PC-3 (cell line): Measurements from ENCODE around the gene GDF7.

Experiments used
- CTCF ChIP-seq: fragments of 300-600 bp; sonication (generic); conservative IDR thresholded peaks from 2 replicates; pipeline ENCODE4 v1.5.1; 2017; ENCODE audit warnings: antibody characterized with exemption, low read depth, mild to moderate bottlenecking, low read length
- EZH2 ChIP-seq: fragments of 300-600 bp; sonication (generic); IDR thresholded peaks from one replicate; pipeline ENCODE4 v1.6.1; 2017; ENCODE audit warnings: antibody characterized with exemption, mild to moderate bottlenecking, low read length; ENCODE audit not compliant: unreplicated experiment

- TF ChIP-seq CTCF (no peak), EZH2 (no peak)
Observed at GRCh38 chr2:20643060-20643459, 23.9 kb upstream of the GDF7 start.
